Measurements from ENCODE around the gene LRP10. TPM values are rescaled to one million over a fixed set of nuclear protein-coding genes. Genes with fewer than 3 reads are reported as not detected.

Gene LRP10
- total RNA-seq, 1 experiment from 2014 or later, result 42.7 TPM

GRCh38 chr14:22892488-22892887, 20.9 kb downstream of the LRP10 start:
- DNase-seq (ENCODE audit: low read depth, low spot score), result no peak
- H3K4me1 ChIP-seq (ENCODE audit: control insufficient read depth in 1 of 2, insufficient read depth in 2 of 2, low read length in 2 of 2), result peaks cover 13 to 19% of the 10 kb centered on the region in 2 experiments
- no peaks in the 10 kb centered on the region for H3K9me2 ChIP-seq (ENCODE audit: insufficient read depth)
- intact Hi-C loops (cut with micrococcal nuclease), result no loop called here
- no peaks in the 10 kb centered on the region for H3K9me3 ChIP-seq (ENCODE audit: control insufficient read depth in 1 of 2, insufficient read depth in 1 of 2, low read depth in 1 of 2, low read length in 2 of 2)
- CTCF ChIA-PET, result no interaction called here
- no peaks in the 10 kb centered on the region for H4K20me1 ChIP-seq (ENCODE audit: insufficient read depth)
- POLR2A ChIA-PET, result no interaction called here
- H3K27me3 ChIP-seq (ENCODE audit: insufficient read depth, low read length), result no peaks in the 10 kb centered on the region
- BruUV-seq (replicated peaks), result no TSS peak
- no peak overlapping the region for H3K4me2 ChIP-seq (ENCODE audit: low read length)
- H3K4me3 ChIP-seq (replicated peaks in 1 of 2; ENCODE audit: low read depth in 1 of 2, low read length in 2 of 2), result no peak overlapping the region
- H3K79me2 ChIP-seq (ENCODE audit: insufficient read depth, low read length), result no peaks in the 10 kb centered on the region; the same call in 1 of the 2 replicates
- no peak for TF ChIP-seq ZNF274 (IDR thresholded peaks at IDR 0.05; ENCODE audit: low read depth, low read length)
- no peak for TF ChIP-seq ATF3 (IDR thresholded peaks at IDR 0.05)
- no peak overlapping the region for H3K27ac ChIP-seq (ENCODE audit: low read depth, low read length)
- no peaks in the 10 kb centered on the region for H3K36me3 ChIP-seq (ENCODE audit: control insufficient read depth in 1 of 2, insufficient read depth in 2 of 2, low read length in 2 of 2)
- H3K9ac ChIP-seq (ENCODE audit: low read length), result no peak overlapping the region
- no peak for ATAC-seq
- no peak overlapping the region for H2AFZ ChIP-seq (ENCODE audit: low read depth, low read length, poor library complexity, severe bottlenecking)
- RAD21 ChIA-PET (ENCODE audit: low non-redundant PET in 1 of 2, low total read pairs in 2 of 2, uncharacterized antibody in 2 of 2, unreplicated experiment in 2 of 2), result no interaction called here

- Histone ChIP-seq H3K9me2 (ENCODE audit: insufficient read depth) (no peaks in the 10 kb centered on the region), H2AFZ (ENCODE audit: low read depth, low read length, poor library complexity, severe bottlenecking) (no peak overlapping the region), H3K9me3 (ENCODE audit: control insufficient read depth in 1 of 2, insufficient read depth in 1 of 2, low read depth in 1 of 2, low read length in 2 of 2) (no peaks in the 10 kb centered on the region), H3K9ac (ENCODE audit: low read length) (no peak overlapping the region), H3K4me2 (ENCODE audit: low read length) (no peak overlapping the region), H3K27me3 (ENCODE audit: insufficient read depth, low read length) (no peaks in the 10 kb centered on the region), H3K4me1 (ENCODE audit: control insufficient read depth in 1 of 2, insufficient read depth in 2 of 2, low read length in 2 of 2) (peaks cover 5 to 19% of the 10 kb centered on the region in 2 experiments; a peak in 3 of 4 replicates), H3K27ac (ENCODE audit: low read depth, low read length) (no peak overlapping the region), H3K79me2 (ENCODE audit: insufficient read depth, low read length) (no peaks in the 10 kb centered on the region), H3K36me3 (ENCODE audit: control insufficient read depth in 1 of 2, insufficient read depth in 2 of 2, low read length in 2 of 2) (no peaks in the 10 kb centered on the region), H3K4me3 (replicated peaks in 1 of 2; ENCODE audit: low read depth in 1 of 2, low read length in 2 of 2) (no peak overlapping the region), H4K20me1 (ENCODE audit: insufficient read depth) (no peaks in the 10 kb centered on the region)
- TF ChIP-seq ZBTB33 (IDR thresholded peaks at IDR 0.05; ENCODE audit: extremely low read depth, insufficient replicate concordance, low read length), result no peak
- no peak for TF ChIP-seq SIN3A (IDR thresholded peaks at IDR 0.05; ENCODE audit: low read depth)
- TF ChIP-seq TCF7L2 (IDR thresholded peaks at IDR 0.05; ENCODE audit: borderline replicate concordance, extremely low read depth, insufficient read depth, insufficient read length), result no peak
- TF ChIP-seq CEBPB (IDR thresholded peaks at IDR 0.05; ENCODE audit: low read depth), result no peak
- no peak for TF ChIP-seq ZFX (IDR thresholded peaks at IDR 0.05)
- no peak for TF ChIP-seq EGR1 (IDR thresholded peaks at IDR 0.05; ENCODE audit: low read depth)
- no peak for TF ChIP-seq EZH2 (IDR thresholded peaks at IDR 0.05)
- TF ChIP-seq SRF (IDR thresholded peaks at IDR 0.05; ENCODE audit: low read depth), result no peak
- no TSS peak for BruUV-seq (replicated peaks)
- RAD21 ChIA-PET (ENCODE audit: low non-redundant PET in 1 of 2, low total read pairs in 2 of 2, uncharacterized antibody in 2 of 2, unreplicated experiment in 2 of 2), result no interaction called here
- POLR2A ChIA-PET, result no interaction called here
- no peak for DNase-seq (ENCODE audit: low read depth, low spot score)
- no peak for ATAC-seq
- CTCF ChIA-PET, result no interaction called here
- intact Hi-C loops (cut with micrococcal nuclease), result no loop called here
These were observed 22.2 kb downstream of the LRP10 start for GRCh38 chr14:22893706-22894105.
